HG02884 (cell line): ENCODE results near the gene TNIK.

Source experiments
- ATAC-seq: cut with Tn5 transposase; IDR thresholded peaks from one replicate; pipeline ENCODE4 v1.9.1; 2021; ENCODE audit warnings: mild to moderate bottlenecking, moderate library complexity; ENCODE audit not compliant: unreplicated experiment

The TNIK gene

GRCh38 chr3:171058873-171059603 is 401.2 kb downstream of the TNIK start:
- no peak for ATAC-seq

GRCh38 chr3:171058058-171058457 is 402.1 kb downstream of the TNIK start:
- no peak for ATAC-seq

DNA sequence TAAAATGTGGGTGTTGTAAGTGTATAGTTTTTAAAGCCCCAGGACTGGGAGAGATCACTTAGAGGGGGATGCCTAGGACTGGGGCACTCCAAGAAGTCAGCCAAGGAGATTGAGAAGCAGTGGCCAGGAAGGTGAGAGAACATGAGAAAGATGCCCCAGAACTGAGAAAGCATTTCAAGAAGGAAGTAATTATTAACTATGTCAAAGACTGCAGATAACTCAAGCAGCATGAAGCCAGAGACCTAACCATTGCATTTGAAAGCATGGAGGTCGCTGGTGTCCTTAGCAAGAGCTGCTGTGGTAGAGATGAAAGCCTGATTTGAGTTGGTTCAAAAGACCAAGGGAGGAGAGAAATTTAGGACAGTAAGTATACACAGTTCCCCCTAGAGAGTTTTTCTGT is 403.1 kb downstream of the TNIK start:
- ATAC-seq, result no peak

DNA sequence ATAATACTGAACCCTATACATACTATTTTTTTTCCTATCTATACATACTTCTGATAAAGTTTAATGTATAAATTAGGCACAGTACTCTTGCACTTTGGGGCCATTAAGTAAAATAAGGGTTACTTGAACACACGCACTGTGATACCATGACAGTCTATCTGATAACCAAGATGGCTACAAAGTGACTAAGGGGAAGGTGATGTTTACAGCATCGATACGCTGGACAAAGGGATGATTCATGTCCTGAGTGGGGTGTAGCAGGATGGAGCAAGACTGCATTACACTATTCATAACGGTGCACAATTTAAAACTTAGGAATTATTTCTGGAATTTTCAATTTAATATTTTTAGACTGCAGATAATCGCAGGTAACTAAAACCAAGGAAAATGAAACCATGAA is 403.7 kb downstream of the TNIK start:
- no peak for ATAC-seq

DNA sequence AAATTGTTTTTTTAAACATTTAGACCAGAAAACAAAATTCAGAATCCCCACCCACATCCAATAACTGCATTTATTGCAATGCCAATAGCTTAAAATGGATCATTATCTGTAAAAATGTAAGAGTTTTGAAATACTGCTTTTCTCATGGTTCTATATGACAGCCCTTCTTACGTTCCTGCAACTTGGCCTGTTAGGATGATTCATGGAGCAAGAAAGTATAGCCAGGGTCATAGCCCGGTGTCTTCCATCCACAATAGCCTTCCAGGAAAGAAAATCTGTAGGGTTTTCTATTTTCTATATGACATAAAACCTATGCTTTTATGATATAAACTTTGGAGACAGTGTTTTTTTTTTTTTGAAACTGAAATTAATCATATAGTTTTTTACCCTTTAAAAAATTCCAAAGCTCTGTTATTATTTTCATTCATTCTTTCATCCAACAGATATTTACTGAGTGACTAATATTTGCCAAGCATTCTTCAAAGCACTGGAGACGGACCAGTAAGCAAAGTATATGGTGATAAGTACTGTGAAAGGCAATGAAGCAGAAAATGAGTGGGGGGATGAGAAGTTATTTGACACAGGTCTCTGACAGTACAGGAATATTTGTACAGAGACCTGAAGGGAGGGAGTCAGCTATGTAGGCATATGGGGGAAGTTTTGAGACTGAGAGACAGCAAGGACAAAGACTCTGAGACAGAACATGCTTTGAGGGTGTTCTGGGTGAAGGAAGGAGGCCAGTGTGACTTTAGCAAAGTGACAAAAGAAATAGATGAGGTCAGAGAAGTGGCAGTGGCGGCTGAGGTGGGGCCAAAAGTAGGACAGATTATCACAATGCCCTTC is 404.6 kb downstream of the TNIK start:
- ATAC-seq, result no peak

GRCh38 chr3:171054921-171055320 is 405.3 kb downstream of the TNIK start:
- no peak for ATAC-seq

DNA sequence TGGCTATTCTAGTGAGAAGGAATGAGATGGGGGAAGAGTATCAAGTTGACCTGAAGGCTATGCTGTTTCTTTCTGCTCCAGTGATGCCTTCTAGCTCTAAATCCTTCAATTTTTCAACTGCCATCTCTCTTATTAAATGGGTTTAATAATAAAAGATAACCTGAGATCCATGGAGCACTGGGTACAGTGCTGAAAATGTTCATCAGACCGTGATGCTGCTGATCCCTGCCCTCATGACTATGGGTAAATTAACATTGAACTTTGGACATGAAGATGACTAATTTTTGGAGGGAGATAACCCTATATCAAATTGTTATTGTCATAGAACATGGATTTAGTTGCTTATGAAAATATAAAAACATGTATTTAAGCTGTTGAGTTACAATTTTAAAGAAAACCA is 406.0 kb downstream of the TNIK start:
- no peak for ATAC-seq

- peak; percentile 68 for ATAC-seq
These were observed 410.3 kb downstream of the TNIK start for GRCh38 chr3:171049861-171050444.

- no peak for ATAC-seq
These were observed 413.4 kb downstream of the TNIK start for GRCh38 chr3:171046760-171047159.

DNA sequence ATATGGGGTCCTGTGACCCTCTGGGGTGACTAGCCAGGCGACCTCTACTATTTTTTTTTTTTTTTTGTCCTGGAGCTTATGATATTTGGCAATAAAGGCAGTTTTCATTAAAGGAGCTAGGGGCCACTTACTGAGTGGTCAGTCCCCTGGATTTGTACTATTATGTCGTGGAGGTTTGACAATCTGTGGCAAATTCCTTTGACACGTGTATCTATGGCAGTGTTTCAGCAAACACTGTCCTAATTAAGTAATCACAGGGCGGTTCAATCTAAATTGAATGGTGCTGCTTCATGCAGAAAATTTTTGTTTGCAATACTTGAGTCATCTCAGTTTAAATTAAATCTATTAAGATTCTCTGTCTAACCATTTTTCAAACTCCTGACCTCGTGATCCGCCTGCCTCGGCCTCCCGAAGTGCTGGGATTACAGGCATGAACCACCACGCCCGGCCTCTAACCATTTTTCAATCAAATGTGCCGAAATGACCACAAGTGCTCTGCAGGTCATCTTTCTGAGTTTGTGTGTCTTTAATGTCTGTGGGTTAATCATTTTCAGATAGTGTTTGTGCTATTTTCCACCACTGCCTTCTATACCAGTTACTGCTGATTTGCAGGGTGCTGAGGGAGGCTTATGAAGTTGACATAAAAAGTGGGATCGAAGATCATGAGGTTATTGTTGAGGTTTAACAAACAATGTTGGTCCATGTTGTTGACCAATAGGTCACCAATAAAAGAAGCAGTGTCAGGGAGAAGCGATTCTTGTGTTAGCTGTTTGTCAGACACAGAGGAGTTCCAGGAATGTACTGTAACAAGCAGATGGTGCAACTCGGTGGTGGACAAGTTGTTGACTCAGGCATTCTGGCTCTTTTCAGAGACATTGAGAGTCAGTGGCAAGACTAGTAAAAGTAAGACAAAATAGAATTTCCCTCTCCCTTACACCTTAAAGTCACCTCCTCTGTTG is 415.1 kb downstream of the TNIK start:
- no peak for ATAC-seq

- no peak for ATAC-seq
These were observed 415.8 kb downstream of the TNIK start for GRCh38 chr3:171044384-171044783.

DNA sequence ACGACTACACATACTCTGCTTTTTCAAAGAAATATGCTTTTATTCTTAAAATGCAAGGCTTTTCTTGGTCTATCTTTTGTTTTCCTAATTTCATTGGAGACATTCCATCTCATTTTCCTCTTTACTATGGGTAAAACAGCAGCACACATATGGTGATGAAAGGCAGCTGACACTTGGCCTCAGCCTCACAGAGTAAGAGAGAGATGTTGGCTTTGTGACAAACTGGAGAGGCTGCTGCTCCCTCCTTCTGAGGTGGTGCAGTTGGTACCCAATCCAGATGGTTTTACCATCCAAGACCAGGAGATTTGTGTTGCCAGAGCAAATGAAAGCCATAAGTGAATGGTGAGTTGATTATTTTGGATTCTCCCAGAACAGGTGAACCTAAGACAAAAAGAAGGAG is 420.5 kb downstream of the TNIK start:
- ATAC-seq, result no peak

DNA sequence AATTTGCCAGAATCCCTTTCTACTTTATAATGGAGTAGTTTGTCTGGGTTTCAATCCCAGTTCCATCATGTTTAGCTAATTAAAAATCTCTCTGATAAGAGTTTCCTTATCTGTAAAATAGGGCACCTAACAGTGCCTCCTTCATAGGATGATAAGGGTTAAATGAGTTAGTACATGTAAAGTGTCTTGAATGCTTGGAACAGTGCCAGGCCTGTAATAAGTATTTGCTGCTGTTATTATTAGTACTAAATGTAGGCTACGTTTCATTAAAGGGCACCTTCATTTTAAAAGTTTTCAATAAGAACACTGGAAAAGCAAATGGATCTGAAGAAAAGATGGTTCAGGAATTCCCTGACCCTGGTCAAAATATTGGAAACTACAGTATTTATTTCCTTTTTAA is 421.9 kb downstream of the TNIK start:
- no peak for ATAC-seq

GRCh38 chr3:171028779-171029232 is 431.4 kb downstream of the TNIK start:
- no peak for ATAC-seq

DNA sequence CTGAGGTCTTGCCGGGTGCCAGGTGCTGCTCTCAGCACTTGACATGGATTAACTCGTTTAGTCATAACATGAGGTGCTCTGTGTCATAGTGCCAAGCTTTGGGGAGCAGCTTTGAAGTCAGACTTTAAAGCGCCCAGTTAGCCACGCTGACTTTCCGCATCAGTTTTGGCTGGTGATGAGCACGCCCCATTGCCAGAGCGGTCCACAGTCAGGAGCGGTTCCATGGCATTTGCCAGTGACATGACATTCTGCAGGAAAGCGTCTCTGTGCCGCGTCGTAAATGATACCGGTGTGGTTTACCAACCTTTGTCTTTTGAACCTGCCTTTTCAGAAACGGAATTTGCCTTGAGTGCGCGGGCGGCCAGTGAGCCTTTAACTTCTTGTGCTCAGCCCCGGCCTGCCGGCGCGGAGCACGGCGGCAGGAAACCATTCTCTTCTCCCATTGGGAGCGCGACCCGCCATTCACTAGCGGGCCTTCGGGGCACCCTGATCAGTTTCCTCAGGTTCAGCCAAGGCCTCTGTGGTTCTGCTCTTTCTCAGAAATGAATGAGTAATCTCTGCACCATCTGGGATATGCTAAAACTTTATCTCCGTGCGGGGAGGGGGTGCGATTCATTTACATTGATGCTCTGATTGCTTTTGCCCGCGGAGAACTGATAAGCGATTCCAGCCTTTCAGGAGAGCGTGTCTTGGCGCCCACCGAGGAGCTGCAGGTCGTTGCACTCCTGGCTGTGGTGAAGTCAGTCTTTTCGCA is 432.0 kb downstream of the TNIK start:
- no peak for ATAC-seq

GRCh38 chr3:171026597-171027293 is 433.5 kb downstream of the TNIK start, which contains the start of gene SLC2A2:
Gene SLC2A2, minus strand, starts transcription at chr3:171026720. Its CDS starts 50 bp downstream, at chr3:171026670.
- ATAC-seq, result no peak

DNA sequence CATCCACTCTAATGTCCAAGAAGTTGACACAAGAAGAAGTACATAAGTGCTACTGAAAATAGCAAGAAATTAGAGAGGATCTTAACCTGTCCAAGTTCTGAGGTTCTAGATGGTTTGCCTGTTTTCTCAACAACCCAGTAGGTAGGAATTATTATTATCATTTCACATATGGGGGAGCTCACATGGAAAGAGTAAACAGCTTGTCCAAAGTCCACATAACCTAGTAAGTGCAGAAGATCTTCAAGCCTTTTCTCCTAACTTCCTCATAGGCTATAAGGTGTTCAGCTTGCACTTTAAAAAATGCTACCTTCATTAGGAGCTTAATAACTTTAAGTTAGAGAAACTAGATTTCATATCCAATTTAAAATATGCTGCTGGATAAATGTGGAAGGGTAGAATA is 436.6 kb downstream of the TNIK start:
- no peak for ATAC-seq

GRCh38 chr3:171021377-171021776 is 438.8 kb downstream of the TNIK start:
- ATAC-seq, result no peak
